CD4-positive, alpha-beta T cell treated with Interferon alpha-2 for 1 hour (primary cell): ENCODE data around the gene IL17RB.

ENCODE experiments used
- DNase-seq, 2 donors: peaks; one replicate each; pipeline ENCODE4 v3.0.0-alpha.2; 2020 to 2022

IL17RB gene, protein sequence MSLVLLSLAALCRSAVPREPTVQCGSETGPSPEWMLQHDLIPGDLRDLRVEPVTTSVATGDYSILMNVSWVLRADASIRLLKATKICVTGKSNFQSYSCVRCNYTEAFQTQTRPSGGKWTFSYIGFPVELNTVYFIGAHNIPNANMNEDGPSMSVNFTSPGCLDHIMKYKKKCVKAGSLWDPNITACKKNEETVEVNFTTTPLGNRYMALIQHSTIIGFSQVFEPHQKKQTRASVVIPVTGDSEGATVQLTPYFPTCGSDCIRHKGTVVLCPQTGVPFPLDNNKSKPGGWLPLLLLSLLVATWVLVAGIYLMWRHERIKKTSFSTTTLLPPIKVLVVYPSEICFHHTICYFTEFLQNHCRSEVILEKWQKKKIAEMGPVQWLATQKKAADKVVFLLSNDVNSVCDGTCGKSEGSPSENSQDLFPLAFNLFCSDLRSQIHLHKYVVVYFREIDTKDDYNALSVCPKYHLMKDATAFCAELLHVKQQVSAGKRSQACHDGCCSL

DNA sequence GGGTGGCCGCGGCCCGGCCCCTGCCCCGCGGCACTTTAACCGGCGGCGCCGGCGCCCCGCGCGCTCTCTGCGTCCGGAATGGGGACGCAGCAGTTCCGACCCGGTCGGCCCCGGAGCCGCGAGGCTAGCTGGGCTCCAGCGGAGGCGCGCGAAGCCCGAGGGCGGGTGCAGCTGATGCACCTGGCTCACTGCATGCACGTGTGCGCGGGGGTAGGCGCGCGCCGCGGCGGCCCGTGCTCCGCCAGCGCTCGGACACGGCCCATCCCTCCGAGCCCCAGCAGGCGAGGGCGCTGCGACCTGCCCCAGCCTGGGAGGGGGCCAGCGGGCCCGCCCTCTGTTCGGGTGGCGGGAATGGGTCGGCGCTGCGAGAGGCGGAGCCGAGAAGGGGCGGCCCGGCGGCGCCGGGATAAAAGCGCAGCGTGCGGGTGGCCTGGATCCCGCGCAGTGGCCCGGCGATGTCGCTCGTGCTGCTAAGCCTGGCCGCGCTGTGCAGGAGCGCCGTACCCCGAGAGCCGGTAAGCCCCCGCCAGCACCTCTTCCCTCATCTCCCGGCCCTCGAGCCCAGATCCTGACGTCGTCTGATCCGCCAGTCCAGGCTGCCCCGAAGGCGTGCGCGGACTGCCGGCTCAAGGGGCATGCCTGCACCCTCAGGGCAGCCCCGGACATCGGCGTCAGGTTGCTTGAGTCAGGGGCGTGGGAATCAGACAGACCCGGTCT is at the start of gene IL17RB, which contains the start of gene CHDH:
Gene IL17RB, plus strand, starts transcription at position 435 of the 717 bp plus-strand sequence. Its CDS starts 21 bp downstream, at position 456.
Gene CHDH, minus strand, starts transcription at position 286 of the 717 bp plus-strand sequence. CDS start 22,411 bp downstream, outside the sequence.
- DNase-seq = no peak

DNA sequence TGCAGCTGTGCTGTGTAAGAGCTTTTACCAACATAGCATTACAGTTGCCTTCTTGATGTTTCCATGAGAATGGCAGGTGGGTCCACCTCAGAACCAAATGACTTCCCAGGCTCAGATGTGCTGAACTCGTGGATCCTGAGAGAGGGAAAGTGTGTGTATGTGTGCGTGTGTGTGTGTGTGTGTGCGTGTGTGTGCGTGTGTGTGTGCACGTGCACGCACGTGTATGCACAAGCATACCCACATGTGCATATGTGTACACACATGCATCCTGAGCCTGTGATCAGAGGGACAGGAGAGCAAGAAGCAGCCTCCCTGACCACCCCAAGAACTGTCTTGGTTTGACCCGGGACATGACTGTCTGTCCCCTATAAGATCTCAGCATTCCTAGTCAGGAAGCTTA is 48.2 kb upstream of the IL17RB start:
- no peak for DNase-seq

DNA sequence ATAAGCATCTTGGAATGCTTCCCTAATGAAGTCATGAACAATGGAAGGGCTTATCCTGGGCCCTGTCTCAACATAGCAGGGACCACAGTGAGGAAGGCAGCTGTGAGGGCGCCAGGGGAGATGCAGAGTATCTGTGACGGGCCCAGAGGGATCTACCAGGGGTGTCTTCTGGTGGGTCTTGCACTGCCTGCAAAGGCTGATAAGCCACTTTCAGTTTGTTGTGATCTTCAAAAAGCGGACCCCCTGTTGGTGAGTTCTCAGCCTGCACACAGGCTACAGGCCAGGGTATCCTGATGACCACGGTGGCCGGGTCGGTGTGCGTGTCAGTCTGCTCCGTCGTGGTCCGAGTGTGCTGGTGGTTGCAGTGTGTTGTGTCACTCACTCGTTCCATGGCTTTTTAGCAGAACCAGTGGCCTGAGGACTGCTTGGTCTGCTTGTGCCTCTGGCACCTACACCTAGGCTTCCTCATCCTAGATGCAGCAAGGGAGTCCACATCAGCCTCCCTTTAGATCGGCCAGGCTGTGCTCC is 47.0 kb upstream of the IL17RB start:
- no peak for DNase-seq

DNA sequence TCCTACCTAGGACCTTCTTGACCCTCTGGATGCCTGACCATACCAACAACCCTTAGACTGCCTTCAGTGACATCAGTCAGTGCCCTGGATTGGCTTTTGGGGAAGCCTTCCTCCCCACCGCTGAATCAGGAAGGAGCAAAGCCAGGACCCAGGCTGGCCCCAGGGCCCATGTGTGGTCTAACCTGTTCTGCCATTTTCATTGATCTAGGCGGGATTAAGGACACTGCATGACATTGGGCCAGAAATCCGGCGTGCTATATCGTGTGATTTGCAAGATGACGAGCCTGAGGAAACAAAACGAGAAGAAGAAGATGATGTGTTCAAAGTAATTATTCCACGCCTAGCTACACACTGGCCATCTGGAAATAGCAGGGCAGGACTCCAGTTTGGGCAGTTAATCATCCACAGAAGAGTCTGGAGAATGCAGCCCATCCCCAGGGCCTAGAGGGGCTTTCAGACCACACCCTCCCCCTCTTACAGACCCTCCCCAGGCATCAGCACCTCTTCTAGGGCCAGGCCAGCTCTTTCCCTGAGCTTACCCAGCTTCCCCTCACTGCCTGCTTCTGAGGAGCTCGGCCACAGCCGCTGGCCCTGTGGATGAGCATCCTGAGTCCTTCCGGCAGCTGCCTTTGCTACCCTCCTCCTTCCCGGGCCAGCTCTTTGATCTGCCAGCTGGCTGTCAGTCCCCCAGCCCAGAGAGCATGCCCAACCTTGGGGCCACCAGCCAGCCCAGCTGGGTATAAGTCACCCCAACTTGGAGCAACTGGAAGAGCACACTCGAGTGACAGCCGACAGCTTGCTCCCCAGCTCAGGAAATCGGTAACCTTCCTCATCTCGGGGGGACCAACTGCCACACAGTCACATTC is 46.1 kb upstream of the IL17RB start:
- DNase-seq = no peak

DNA sequence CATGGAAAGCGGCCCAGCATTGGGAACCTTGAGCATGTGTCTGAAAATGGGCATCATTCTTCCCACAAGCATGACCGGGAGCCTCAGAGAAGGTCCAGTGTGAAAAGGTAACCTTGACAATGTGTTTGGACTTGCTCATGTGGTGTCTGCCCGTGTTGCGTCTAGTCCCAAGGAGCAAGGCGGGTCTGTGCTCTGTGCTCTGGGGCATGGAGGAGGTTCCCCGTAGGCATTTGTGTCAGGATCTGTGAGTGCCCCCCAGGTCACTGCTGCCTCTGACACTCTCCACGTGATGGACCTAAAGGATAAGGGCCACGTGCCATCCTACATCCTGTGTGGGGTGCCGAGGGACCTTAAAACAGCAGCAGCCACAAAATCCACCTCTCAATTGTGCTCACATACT is 45.0 kb upstream of the IL17RB start:
- no peak for DNase-seq

DNA sequence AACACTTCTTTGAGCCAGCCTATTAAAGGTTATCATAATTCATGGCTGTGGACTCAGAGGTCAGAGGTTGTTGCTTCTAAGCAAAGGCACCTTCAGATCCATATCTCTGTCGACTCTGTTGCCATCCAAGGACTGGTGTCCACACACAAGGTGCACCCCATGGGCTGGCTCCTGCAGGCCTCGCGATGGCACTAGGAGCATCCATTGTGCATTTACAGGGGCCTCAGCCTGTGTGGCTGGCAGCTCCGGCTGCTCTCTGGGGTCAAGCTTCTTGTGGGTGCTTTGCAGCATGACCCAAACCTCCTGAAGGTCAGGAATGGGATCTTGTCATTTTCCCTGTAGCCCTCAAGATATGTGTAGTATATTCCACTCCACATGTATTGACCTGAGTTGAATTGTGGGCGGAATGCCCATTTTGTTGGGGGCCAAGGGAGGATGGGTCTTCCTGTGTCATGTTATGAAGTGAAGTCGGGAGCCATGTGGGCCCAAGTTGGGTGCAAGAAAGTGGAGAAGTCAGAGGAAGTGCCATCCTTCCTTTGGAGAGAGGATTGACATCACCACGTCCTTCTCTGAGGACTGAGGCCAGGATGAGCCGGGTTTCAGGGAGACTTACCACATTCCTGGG is 44.0 kb upstream of the IL17RB start:
- no peak for DNase-seq

DNA sequence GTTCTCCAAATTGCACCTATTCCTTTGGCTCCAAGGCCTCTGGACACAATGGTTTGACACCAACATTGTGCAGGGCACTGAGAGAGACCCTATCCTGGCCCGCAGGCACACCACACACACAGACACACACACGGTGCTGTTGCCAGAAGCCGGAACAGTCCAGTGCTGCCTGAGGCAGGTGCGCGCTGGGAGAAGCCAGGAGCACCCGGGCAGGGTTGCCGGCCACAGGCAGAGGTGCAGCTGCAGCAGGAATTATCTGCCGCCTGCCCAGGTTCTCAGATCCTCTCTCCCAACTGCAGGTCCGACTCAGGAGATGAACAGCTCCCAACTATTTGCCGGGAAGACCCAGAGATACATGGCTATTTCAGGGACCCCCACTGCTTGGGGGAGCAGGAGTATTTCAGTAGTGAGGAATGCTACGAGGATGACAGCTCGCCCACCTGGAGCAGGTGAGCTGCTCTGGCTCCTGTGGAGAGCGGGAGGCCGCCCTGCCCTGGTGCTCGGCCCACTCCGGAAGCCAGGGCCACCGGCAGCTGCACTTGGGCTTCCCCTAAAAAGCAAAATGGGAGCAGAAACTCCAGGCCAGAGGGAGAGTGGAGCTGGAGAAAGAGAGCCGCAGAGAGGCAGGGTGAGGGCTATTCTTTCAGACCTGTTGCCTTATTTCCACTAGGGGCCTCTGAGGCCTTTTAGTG is 43.1 kb upstream of the IL17RB start:
- DNase-seq = no peak

DNA sequence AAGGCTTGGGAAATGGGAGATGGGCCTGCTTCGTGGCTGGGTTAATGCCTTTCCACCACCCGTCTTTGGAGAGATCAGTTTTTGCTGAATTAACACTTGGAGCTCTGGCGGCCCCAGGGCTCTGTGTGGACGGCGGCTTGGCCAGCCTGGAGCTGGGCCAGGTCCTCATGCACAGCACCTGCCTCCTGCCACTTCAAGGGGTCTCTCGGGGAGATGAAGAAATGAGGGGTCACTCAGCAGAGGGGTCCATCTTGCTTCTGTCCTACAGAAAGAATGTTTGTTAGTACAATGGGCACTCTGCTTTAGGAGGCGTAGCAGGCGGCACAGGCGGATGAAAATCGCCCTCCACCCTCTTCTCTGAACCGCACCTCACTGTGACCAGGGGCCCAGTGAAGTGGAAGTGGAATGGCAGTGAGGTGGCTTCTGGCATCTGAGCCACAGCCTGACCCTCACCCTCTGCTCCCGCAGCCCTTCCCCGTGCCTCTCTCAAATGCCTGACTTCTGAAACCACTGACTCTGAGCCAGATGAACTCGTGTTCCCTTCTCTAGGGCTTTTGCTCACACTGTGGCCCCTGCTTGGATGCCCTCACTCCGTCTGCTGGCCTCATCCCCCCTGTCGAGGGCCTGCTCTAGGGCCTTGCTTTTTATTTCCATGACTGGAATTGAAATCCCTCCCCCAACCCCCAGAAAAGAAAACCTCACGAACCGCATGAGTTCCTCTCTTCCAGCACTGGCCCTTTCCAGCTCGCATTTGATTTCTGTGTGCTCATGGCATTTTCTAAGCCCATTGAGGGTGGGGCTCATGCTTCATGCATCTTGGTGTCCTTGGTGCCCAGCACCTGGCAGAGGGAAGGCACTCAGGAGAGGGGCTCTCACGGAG is 42.3 kb upstream of the IL17RB start:
- DNase-seq = no peak

DNA sequence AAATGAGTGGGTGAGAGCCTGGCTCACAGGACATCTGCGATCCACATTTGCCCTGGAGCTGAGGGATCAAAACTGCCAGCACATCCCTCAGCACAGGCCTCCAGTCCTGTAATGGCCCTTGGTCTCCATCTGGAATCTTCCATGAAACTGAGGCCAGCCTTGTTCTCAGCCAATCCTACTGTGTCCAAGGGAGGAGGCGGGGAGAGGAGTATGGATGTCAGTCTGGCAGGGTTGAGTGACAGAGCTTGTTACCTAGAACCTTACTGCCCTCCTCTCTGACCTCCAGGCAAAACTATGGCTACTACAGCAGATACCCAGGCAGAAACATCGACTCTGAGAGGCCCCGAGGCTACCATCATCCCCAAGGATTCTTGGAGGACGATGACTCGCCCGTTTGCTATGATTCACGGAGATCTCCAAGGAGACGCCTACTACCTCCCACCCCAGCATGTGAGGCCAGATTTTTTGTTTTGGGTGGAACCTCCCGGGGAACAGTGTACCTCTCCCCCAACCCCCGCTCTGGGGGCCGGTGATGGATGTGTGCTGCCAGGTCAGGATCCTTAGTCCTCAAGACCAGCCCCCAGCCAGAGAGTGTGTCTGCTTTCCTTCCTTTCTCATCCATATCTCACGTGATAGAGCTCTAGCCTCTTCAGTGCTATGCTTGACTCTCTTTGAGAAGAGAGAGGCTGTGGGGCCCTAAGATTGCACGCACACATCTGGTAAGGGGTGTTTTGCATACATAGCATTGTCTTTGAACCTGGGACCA is 41.5 kb upstream of the IL17RB start:
- DNase-seq = no peak

DNA sequence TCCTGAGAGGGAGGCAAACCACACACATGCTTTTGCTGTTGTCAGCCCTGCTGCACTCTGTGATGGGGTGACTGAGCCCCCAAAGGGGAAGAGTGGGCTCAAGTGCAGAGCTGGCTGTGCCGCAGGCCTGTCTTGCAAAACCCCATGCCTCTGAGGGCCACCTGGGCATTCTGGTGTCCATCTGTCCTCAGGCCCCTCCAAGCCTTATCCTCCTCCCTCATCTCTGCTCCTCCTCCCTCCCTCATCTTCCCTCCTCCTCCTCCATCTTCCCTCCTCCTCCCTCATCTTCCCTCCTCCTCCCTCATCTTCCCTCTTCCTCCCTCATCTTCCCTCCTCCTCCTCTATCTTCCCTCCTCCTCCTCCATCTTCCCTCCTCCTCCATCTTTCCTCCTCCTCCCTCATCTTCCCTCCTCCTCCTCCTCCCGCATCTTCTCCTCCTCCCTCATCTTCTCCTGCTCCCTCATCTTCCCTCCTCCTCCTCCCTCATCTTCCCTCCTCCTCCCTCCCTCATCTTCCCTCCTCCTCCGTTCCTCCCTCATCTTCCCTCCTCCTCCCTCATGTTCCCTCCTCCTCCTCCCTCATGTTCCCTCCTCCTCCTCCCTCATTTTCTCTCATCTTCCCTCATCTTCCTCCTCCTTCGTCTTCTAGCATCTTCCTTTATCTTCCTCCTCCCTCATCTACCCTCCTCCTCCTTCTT is 40.8 kb upstream of the IL17RB start:
- no peak for DNase-seq

DNA sequence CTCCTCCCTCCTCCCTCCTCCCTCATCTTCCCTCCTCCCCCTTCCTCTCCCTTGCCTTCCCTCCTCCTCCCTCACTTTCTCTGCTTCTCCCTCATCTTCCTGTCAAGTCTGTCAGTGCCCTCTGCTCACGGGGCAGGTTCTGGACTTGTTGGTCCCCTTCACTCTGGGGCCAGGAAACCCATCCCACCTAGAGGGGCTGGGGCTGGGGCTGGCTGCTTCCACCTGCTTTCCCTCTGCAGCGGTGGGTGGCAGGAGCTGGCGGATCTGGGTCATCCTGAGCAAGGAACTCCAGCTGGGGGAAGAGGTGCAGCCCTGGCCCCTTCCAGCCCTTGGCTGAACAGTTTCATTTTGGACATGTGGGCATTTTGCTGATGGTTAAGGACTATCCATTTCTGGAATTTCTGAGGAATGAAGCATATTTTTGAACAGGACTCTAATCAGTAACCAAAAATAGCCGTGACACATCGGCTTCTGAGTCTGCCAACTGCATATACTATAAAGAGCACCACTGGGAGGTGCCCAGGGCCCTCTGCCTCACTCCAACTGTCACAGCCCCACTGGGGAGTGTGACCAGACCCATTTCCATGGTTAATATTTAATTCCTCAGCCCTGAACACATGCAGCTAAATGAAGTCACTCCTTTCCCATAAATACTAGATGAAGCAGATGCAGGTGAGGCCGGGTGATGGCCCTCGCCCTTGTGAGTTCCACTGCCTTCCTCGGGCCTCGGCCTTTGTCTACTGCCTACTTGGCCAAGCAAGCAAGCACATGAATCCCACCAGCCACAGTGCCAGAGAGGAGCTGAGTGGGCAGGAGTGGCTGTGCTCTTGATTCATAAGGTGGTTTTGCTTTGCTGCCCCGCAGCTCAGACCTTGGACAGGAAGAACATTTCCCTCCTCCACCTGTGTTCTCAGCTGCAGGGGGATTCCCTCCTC is 39.9 kb upstream of the IL17RB start:
- no peak for DNase-seq

DNA sequence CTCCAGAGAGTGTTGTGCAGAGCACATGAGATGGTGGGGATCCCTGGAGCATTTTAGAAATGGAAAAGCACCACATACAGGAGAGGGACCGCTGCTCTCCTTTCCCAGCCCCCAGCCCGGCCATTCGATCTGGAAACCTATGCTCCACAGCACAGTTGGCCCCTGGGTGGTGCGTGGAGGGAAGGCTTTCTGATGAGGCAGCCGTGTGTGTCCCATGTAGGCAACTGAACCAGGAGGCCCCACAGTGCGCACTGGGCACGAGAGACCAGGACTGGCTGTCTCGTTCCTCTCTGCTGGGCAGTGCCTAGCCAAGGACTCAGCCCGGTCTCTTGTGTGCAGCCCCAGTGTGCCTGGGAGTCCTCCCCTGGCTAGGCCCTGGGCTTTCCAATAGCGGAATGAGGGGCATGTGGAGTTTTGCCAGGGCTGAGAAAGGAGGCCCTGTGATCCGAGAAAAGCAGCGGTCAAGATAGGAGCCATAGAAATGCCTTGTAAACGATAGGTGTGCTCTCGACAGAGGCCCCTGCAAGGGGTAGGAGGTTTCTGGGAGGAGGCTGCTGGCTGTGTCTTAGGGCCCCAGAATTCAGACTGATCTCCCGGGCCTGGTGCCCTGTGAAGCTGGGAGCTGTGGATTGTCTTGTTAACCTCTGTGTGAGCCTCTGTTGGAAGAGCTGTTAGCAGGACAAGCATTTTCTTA is 39.1 kb upstream of the IL17RB start:
- DNase-seq = no peak

DNA sequence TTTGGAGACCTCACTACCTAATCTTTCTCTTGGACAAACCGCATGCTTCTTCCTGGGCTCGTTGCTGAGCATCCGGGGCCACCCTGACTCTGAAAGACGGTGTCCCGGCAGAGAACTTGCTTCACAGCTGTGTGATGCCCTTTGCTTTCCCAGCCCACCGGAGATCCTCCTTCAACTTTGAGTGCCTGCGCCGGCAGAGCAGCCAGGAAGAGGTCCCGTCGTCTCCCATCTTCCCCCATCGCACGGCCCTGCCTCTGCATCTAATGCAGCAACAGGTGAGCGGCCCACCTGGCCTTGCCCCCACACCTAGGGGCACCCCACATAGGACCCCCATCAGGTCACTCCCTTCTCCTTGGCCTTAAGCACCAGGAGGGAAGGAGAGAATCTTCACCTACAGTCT is 37.9 kb upstream of the IL17RB start:
- DNase-seq = no peak

DNA sequence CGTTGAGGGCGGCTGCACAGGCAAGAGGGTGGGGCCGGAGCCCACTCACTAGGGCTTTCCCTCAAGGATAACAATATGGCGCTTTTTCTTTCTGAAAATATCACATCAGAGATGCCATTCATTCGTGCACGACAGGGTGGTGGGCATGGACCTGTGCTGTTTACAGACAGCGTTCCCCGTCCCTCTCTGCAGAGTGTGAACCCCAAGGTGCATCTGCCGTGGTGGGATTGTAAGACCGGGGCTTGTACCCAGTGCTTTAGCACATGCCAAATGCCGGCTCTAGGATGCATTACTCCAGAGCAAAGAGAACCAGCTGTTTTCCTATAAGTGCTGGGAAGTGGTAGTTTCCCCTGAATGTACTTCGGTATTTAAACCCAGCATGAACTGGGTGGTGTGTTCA is 37.1 kb upstream of the IL17RB start:
- DNase-seq = no peak

DNA sequence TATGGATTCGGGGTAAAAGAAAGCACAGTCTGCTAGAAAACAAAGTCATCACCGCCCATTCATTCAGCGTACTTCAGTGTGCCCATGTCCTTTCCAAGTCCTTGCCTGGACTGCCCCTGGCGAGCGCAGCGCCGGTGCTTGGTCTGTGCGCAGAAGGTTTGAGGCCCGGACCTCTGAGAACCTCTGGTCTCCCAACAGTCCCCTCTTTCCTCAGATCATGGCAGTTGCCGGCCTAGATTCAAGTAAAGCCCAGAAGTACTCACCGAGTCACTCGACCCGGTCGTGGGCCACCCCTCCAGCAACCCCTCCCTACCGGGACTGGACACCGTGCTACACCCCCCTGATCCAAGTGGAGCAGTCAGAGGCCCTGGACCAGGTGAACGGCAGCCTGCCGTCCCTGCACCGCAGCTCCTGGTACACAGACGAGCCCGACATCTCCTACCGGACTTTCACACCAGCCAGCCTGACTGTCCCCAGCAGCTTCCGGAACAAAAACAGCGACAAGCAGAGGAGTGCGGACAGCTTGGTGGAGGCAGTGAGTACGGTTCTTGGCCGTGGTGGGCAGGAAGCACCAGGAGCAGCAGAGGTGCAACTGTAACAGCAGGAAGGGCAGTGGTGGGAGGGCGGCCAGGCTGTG is 36.5 kb upstream of the IL17RB start:
- DNase-seq = no peak

DNA sequence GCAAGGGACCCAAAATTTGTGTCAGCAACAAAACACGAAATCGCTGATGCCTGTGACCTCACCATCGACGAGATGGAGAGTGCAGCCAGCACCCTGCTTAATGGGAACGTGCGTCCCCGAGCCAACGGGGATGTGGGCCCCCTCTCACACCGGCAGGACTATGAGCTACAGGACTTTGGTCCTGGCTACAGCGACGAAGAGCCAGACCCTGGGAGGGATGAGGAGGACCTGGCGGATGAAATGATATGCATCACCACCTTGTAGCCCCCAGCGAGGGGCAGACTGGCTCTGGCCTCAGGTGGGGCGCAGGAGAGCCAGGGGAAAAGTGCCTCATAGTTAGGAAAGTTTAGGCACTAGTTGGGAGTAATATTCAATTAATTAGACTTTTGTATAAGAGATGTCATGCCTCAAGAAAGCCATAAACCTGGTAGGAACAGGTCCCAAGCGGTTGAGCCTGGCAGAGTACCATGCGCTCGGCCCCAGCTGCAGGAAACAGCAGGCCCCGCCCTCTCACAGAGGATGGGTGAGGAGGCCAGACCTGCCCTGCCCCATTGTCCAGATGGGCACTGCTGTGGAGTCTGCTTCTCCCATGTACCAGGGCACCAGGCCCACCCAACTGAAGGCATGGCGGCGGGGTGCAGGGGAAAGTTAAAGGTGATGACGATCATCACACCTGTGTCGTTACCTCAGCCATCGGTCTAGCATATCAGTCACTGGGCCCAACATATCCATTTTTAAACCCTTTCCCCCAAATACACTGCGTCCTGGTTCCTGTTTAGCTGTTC is 35.0 kb upstream of the IL17RB start:
- DNase-seq = no peak
